GM19043 (cell line): ENCODE data around the gene FAM114A1.

ENCODE experiments used
- ATAC-seq: cut with Tn5 transposase; IDR thresholded peaks from one replicate; pipeline ENCODE4 v1.9.1; 2021; ENCODE audit warnings: low read depth; ENCODE audit not compliant: unreplicated experiment

Gene FAM114A1

DNA sequence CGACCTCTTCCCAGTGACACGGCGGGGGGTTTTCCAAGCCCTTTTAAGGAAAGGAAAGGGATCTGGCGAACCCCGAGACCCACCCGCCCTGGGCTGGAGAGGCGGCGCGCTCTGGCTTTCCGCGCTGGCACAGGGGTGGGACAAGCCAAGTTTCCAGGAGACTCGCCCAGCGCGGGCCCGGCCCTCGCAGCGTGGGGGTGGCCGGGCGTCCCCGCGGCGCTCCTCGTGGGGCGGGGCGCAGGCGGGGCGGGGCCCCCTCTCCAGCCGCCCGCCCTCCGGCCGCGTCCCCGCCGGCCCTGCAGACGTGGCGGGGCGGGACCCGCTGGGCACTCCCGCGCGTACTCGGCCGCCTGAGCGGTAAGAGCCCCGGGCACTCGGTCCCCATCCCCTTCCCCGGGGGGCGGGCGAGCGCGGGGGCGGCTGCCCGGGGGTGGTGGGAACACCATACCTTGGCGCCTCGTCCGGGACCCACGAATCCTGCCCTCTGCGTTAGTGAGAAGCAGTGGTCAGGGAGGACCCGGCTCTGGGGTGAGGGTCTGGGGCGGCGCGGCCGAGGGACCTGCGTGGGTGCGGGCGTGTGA is at the start of gene FAM114A1:
TSS of gene FAM114A1 (plus strand) at position 329 of the 581 bp plus-strand sequence. CDS start 10,273 bp downstream, outside the sequence.
- ATAC-seq = peak; percentile 92

DNA sequence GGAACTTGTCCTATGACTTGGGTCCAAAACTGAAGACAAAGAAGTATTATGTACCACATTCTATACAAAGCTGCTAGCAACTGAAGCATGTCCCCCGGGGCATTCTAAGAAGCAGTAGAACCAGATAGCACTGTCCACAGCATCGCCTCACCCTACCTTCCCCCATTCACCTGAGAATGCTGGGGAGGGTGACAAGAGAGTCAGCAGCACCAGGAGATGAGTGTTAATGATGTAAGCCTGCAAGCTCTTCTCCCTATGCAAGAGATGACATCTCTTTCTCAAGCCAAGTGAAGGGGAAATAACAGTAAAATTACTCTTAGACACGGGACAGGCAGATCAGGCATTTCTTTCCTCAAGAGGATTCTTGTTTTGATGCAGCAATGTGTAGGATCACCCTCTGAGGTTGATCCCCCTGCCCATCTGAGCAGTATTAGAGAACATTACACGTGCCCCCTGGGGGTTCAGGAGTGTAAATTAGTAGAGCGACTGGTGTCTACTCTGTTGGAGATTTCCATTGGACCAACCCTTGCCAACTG is 49.1 kb upstream of the FAM114A1 start:
- peak; percentile 45 for ATAC-seq

GRCh38 chr4:38819569-38819968 is 48.0 kb upstream of the FAM114A1 start:
- no peak for ATAC-seq

DNA sequence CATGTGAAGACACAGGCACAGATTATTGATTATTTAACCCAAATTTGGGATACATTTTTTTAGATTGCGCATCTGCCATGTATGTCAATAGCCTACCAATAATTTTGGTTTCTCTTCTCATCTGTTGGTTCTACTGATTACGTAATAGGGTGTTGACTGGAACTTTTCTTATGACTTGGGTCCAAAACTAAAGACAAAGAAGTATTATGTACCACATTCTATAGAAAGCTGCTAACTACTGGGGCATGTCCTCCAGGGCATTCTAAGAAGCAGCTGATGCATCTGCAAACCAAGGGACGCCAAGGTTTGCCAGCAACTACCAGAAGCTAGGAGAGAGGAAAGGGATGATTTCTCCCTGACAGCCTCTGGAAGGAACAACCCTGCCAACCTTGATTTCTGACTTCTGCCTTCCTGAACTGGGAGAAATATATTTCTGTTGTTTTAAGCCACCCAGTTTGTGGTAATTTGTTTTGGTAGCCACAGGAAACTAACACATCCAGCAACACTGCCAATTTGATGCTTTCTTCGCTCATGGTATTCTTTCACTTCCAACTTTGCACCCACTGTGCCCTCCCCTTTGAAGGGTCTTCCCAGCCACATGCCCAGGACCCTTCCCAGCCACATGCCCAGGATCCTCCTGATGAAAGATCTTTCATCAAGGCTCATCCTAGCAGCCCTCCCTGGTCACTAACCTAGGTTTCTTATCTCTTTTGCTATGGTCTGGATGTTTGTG is 47.1 kb upstream of the FAM114A1 start:
- ATAC-seq = peak; percentile 55

DNA sequence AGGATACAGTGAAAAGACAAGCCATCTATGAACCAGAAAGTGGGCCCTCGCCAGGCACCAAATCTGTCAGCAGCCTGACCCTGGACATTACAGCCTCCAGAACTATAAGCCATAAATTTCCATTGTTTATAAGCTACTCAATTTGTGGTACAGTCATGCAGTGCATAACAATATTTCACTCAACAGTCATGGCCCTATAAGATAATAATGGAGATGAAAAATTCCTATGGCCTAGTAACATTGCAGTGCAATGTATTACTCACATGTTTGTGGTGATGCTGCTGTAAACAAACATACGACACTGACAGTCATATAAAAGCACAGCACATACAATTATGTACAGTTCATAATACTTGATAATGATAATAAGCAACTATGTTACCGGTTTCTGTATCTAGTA is 45.9 kb upstream of the FAM114A1 start:
- no peak for ATAC-seq

GRCh38 chr4:38822748-38823303 is 44.8 kb upstream of the FAM114A1 start:
- ATAC-seq = no peak

DNA sequence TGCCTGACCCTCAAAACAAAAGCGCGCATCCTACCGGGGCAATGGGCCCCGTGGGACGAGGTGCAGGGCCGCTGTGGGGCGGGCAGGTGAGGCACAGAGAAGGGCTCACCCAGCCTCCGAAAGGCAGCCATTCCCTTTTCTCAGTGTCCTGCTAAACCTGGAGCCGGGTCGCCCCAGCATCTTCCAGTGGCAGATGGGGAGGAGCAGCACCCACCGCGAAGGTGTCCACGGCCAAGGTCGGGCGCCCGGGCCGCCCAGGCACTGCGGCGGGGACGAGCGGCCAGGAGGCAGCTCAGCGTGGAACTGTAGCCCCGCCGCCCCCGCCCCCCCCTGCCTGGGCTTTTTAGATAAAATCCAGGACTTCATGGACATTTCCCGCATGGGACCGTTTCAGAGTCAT is 43.8 kb upstream of the FAM114A1 start:
- no peak for ATAC-seq

DNA sequence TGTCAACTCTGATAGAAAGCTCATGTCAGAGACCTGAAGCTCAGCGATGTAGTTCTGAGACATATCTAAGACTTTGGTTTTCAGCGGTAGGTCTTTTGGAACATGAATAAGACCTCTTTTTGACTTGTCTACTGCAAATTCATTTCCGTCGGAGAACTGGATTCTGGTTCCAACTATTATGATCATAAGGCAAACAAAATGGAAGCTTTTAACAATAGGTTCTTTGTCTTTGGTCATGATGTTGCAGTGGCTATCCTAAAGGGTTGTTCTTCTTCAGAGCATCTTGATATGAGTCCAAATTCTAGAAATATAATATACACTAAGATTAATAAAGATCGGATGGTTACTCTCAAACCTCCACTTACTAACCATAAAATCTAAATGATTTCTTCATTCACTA is 38.4 kb upstream of the FAM114A1 start:
- ATAC-seq = no peak

- ATAC-seq = no peak
Observed at GRCh38 chr4:38831653-38832052, 36.0 kb upstream of the FAM114A1 start.

DNA sequence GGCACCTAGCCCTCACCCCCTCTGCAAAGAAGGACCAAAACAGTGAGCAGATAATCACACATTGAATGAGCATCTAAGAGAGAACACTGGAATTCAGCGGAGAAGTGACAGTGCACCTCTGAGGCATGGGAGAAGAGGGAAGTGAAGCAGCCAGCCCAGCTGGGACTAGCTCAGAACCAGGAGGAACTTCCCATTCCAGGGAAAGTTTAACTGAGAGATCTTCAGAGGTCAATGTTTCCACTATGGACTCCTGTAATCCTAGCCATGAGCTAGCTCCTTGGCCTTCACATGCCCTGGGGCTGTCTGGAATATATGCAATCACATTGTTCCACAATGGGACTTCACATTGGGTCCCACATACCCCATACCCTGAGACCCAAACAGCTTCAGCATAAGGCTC is 35.4 kb upstream of the FAM114A1 start:
- no peak for ATAC-seq

- no peak for ATAC-seq
Observed at GRCh38 chr4:38832624-38833528, 34.7 kb upstream of the FAM114A1 start.

DNA sequence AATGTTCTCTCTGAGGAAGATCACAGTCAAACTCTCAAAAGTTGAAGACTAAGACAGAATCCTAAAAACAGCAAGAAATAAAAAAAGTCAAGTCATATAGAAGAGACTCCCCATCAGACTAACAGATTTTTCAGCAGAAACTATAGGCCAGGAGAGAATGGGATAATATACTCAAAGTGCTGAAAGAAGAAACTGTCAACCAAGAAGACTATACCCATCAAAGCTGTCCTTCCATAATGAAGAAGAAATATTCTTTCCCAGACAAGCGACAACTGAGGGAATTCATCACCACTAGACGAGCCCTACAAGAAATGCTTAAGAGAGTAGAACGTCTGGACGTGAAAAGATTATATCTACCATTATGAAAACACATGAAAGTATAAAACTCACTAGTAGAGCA is 33.0 kb upstream of the FAM114A1 start:
- ATAC-seq = no peak

- no peak for ATAC-seq
Observed at GRCh38 chr4:38837334-38837733, 30.3 kb upstream of the FAM114A1 start.

DNA sequence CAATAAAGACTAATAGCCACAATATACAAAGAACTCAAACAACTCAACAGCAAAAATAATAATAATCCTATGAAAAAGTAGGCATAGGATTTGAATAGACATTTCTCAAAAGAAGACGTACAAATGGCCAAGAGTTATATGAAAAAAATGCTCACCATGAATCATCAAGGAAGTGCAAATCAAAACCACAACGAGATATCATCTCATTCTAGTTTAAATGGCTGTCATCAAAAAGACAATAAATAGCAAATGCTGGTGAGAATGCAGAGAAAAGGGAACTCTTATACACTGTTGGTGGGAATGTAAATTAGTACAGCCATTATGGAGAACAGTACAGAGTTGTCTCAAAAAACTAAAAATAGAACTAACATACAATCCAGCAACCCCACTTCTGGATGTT is 29.8 kb upstream of the FAM114A1 start:
- ATAC-seq = no peak

GRCh38 chr4:38842994-38843393 is 24.6 kb upstream of the FAM114A1 start:
- ATAC-seq = no peak

GRCh38 chr4:38846015-38846414 is 21.6 kb upstream of the FAM114A1 start:
- no peak for ATAC-seq

DNA sequence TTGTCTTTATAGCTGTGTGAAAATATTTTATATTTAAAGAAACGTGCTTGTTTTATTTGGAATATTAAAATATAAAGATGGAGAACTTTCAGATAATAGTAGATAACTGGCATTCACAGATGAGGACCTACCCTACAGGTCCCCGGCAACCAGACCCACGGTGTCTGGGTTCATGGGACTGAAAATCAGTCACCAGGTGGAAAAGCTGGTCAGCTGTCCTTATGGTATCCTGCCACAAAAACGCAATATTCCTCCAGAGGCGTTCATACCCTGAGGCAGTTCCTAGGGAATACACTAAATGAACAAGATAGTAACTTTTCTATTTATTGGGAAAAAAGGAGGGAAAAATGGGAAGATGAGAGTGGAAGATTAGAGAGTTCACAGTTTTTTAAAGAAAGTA is 12.1 kb upstream of the FAM114A1 start:
- no peak for ATAC-seq

- no peak for ATAC-seq
Observed at GRCh38 chr4:38856046-38856445, 11.6 kb upstream of the FAM114A1 start.

- ATAC-seq = peak; percentile 35
Observed at GRCh38 chr4:38856524-38857337, 10.9 kb upstream of the FAM114A1 start, which contains the start of gene TLR6. Gene TLR6 (minus strand): TSS chr4:38856817. CDS start chr4:38829473, 27,344 bp downstream.
